ENCODE measurements around the gene RLN3. TPM values are rescaled to one million over a fixed set of nuclear protein-coding genes. Genes with fewer than 3 reads are reported as not detected.
A peak's percentile ranks its signal among the peaks of the same experiment; 100 is the strongest.

RLN3 gene
- total and polyA plus RNA-seq, 9 of the 15 experiments (the other 6 are each of a cell fraction or from before 2014, with no cell fraction given): 0.31 to 1.2 (median 0.71) TPM; not detected in 6

DNA sequence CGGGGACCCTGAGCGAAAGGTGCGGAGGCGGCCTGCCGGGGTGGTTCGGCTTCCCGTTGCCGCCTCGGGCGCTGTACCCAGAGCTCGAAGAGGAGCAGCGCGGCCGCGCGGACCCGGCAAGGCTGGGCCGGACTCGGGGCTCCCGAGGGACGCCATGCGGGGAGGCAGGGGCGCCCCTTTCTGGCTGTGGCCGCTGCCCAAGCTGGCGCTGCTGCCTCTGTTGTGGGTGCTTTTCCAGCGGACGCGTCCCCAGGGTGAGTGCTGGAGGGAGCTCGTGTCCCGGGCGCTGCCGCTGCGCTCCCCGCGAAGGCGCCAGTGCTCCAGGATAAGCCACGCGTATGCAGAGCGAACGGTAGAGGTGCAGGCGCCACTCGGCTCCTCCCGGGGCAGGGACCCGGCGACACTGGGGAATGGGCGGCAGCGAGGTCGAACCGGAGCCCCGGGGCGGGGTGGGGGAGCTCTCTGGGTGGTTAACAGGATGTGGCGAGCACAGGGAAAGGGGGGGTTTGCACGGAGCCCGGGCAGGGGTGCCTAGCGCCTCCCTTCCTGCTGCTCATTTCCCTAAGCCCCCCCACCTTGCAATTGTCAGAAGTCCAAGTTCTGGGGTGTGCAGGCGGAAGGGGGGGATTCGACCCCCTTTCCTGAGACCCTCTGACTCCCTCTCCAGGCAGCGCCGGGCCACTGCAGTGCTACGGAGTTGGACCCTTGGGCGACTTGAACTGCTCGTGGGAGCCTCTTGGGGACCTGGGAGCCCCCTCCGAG, 4.0 kb downstream of the RLN3 start, which contains the start of gene IL27RA (continued):
- TF ChIP-seq, protein P1, sequence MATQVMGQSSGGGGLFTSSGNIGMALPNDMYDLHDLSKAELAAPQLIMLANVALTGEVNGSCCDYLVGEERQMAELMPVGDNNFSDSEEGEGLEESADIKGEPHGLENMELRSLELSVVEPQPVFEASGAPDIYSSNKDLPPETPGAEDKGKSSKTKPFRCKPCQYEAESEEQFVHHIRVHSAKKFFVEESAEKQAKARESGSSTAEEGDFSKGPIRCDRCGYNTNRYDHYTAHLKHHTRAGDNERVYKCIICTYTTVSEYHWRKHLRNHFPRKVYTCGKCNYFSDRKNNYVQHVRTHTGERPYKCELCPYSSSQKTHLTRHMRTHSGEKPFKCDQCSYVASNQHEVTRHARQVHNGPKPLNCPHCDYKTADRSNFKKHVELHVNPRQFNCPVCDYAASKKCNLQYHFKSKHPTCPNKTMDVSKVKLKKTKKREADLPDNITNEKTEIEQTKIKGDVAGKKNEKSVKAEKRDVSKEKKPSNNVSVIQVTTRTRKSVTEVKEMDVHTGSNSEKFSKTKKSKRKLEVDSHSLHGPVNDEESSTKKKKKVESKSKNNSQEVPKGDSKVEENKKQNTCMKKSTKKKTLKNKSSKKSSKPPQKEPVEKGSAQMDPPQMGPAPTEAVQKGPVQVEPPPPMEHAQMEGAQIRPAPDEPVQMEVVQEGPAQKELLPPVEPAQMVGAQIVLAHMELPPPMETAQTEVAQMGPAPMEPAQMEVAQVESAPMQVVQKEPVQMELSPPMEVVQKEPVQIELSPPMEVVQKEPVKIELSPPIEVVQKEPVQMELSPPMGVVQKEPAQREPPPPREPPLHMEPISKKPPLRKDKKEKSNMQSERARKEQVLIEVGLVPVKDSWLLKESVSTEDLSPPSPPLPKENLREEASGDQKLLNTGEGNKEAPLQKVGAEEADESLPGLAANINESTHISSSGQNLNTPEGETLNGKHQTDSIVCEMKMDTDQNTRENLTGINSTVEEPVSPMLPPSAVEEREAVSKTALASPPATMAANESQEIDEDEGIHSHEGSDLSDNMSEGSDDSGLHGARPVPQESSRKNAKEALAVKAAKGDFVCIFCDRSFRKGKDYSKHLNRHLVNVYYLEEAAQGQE (IDR thresholded peaks at IDR 0.05; ENCODE audit: borderline replicate concordance): peak; percentile 63; the same call in 1 of the 2 replicates
- TF ChIP-seq, protein P1 (CRISPR knock-in tag; IDR thresholded peaks at IDR 0.05; ENCODE audit: low read depth): no peak
- peak; percentile 92 for TF ChIP-seq POLR2G (IDR thresholded peaks at IDR 0.05; ENCODE audit: low read depth, low read length)
- peak; percentile 34; the same call in 1 of the 2 replicates for TF ChIP-seq BCOR (IDR thresholded peaks at IDR 0.05)
- peak; percentile 68; the same call in 1 of the 2 replicates for TF ChIP-seq NFIC (IDR thresholded peaks at IDR 0.05)
- TF ChIP-seq, protein P2, sequence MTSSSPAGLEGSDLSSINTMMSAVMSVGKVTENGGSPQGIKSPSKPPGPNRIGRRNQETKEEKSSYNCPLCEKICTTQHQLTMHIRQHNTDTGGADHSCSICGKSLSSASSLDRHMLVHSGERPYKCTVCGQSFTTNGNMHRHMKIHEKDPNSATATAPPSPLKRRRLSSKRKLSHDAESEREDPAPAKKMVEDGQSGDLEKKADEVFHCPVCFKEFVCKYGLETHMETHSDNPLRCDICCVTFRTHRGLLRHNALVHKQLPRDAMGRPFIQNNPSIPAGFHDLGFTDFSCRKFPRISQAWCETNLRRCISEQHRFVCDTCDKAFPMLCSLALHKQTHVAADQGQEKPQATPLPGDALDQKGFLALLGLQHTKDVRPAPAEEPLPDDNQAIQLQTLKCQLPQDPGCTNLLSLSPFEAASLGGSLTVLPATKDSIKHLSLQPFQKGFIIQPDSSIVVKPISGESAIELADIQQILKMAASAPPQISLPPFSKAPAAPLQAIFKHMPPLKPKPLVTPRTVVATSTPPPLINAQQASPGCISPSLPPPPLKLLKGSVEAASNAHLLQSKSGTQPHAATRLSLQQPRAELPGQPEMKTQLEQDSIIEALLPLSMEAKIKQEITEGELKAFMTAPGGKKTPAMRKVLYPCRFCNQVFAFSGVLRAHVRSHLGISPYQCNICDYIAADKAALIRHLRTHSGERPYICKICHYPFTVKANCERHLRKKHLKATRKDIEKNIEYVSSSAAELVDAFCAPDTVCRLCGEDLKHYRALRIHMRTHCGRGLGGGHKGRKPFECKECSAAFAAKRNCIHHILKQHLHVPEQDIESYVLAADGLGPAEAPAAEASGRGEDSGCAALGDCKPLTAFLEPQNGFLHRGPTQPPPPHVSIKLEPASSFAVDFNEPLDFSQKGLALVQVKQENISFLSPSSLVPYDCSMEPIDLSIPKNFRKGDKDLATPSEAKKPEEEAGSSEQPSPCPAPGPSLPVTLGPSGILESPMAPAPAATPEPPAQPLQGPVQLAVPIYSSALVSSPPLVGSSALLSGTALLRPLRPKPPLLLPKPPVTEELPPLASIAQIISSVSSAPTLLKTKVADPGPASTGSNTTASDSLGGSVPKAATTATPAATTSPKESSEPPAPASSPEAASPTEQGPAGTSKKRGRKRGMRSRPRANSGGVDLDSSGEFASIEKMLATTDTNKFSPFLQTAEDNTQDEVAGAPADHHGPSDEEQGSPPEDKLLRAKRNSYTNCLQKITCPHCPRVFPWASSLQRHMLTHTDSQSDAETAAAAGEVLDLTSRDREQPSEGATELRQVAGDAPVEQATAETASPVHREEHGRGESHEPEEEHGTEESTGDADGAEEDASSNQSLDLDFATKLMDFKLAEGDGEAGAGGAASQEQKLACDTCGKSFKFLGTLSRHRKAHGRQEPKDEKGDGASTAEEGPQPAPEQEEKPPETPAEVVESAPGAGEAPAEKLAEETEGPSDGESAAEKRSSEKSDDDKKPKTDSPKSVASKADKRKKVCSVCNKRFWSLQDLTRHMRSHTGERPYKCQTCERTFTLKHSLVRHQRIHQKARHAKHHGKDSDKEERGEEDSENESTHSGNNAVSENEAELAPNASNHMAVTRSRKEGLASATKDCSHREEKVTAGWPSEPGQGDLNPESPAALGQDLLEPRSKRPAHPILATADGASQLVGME (CRISPR knock-in tag; IDR thresholded peaks at IDR 0.05): no peak
- no peak for TF ChIP-seq ATF1 (CRISPR knock-in tag; IDR thresholded peaks at IDR 0.05)
- peak; percentile 41; the same call in 1 of the 2 replicates for TF ChIP-seq ATF1 (tag; IDR thresholded peaks at IDR 0.05)
- peak; percentile 42; the same call in 1 of the 2 replicates for TF ChIP-seq CTBP1 (IDR thresholded peaks at IDR 0.05; ENCODE audit: borderline replicate concordance)
- TF ChIP-seq, protein P3, sequence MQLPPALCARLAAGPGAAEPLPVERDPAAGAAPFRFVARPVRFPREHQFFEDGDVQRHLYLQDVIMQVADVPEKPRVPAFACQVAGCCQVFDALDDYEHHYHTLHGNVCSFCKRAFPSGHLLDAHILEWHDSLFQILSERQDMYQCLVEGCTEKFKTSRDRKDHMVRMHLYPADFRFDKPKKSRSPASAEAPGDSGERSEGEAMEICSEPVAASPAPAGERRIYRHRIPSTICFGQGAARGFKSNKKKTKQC (CRISPR knock-in tag; IDR thresholded peaks at IDR 0.05): peak; percentile 9; the same call in 1 of the 2 replicates
- TF ChIP-seq, protein P4, sequence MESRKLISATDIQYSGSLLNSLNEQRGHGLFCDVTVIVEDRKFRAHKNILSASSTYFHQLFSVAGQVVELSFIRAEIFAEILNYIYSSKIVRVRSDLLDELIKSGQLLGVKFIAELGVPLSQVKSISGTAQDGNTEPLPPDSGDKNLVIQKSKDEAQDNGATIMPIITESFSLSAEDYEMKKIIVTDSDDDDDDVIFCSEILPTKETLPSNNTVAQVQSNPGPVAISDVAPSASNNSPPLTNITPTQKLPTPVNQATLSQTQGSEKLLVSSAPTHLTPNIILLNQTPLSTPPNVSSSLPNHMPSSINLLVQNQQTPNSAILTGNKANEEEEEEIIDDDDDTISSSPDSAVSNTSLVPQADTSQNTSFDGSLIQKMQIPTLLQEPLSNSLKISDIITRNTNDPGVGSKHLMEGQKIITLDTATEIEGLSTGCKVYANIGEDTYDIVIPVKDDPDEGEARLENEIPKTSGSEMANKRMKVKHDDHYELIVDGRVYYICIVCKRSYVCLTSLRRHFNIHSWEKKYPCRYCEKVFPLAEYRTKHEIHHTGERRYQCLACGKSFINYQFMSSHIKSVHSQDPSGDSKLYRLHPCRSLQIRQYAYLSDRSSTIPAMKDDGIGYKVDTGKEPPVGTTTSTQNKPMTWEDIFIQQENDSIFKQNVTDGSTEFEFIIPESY (CRISPR knock-in tag; IDR thresholded peaks at IDR 0.05): peak; percentile 19; the same call in 1 of the 2 replicates

Measured in K562 (cell line).